K562 (cell line): Measurements from ENCODE around the gene PDHX. TPM values are rescaled to one million over a fixed set of nuclear protein-coding genes. Genes with fewer than 3 reads are reported as not detected.

Source experiments
- ATAC-seq: fragments of 200-7000 bp; cut with Tn5 transposase; 3 replicates; pipeline ENCODE4 v1.9.1; 2020; ENCODE audit warnings: moderate library complexity
- BruUV-seq: library from RNA; stranded (reverse); fragments of 400-500 nt; replicated peaks from 2 replicates; lab custom pipeline; 2021; lab: Mats Ljungman, UMichigan
- CTCF ChIA-PET: fragments of 300-600 bp; formaldehyde crosslinking; extraction: SDS; loops from one replicate; lab custom pipeline; 2021; ENCODE audit warnings: low intra/inter-chr PET ratio; lab: Yijun Ruan, JAX
- POLR2A ChIA-PET: fragments of 300-600, 350-650 bp; sonication (Branson Sonifier 250); formaldehyde crosslinking; extraction: SDS; loops from one replicate; lab custom pipeline; 2021; ENCODE audit warnings: antibody characterized with exemption, inconsistent platforms; lab: Yijun Ruan, JAX
- DNase-seq, 4 experiments: peaks; one replicate each; pipeline versions ENCODE4 v3.0.0 to v3.0.0-alpha.2; 2011 to 2018; ENCODE audit warnings: low spot score in 3 of 4, mixed read lengths in 3 of 4; ENCODE audit errors: extremely low read depth in 1 of 4
- FAIRE-seq: peaks from 2 replicates; lab custom pipeline; 2011; peaks lifted over from hg19 to GRCh38; lab: Jason Lieb, UNC
- H2AFZ ChIP-seq: 2 replicates; pipeline ENCODE4 v1.6.0; 2011; ENCODE audit warnings: low read depth, low read length, control low read depth, inconsistent platforms
- H3K27ac ChIP-seq: fragments of 200-600 bp; 3 replicates; pipeline ENCODE4 v1.8.0; 2011; ENCODE audit warnings: low read depth, mild to moderate bottlenecking, control low read depth, inconsistent platforms, low read length, moderate library complexity, mixed read lengths; ENCODE audit errors: extremely low read depth
- H3K27me3 ChIP-seq, 2 experiments: fragments of 300-600 bp in 1 of 2; 2 replicates in 1 of 2; 3 replicates in 1 of 2; pipeline versions ENCODE4 v1.6.0 to v1.8.0; 2011; ENCODE audit warnings: inconsistent platforms in 2 of 2, low read length in 2 of 2, mild to moderate bottlenecking in 1 of 2, mixed read lengths in 1 of 2, moderate library complexity in 1 of 2; ENCODE audit not compliant: control insufficient read depth in 2 of 2, insufficient read depth in 2 of 2
- H3K36me3 ChIP-seq: fragments of 300-600 bp; 3 replicates; pipeline ENCODE4 v1.8.0; 2011; ENCODE audit warnings: mild to moderate bottlenecking, low read length, inconsistent platforms; ENCODE audit not compliant: control insufficient read depth, insufficient read depth
- H3K4me1 ChIP-seq, 2 experiments: fragments of 200-600 bp in 1 of 2; replicated peaks in 1 of 2; 2 replicates in 1 of 2; 3 replicates in 1 of 2; pipeline versions ENCODE4 v1.5.1 to v1.8.0; 2011; ENCODE audit warnings: inconsistent platforms in 2 of 2, low read length in 2 of 2, mild to moderate bottlenecking in 1 of 2, mixed read lengths in 1 of 2, moderate library complexity in 1 of 2; ENCODE audit not compliant: control insufficient read depth in 2 of 2, insufficient read depth in 2 of 2
- H3K4me2 ChIP-seq: 2 replicates; pipeline ENCODE4 v1.6.1; 2011; ENCODE audit warnings: low read length, control low read depth, inconsistent platforms, mixed read lengths; ENCODE audit not compliant: insufficient read depth
- H3K4me3 ChIP-seq: fragments of 200-600 bp; sonication (generic), shearing (Covaris generic); 2 replicates; pipeline ENCODE4 v1.5.1; 2016; ENCODE audit warnings: control low read depth, inconsistent platforms
- H3K79me2 ChIP-seq: fragments of 200-600 bp; 3 replicates; pipeline ENCODE4 v1.8.0; 2011; ENCODE audit warnings: low read length, inconsistent platforms; ENCODE audit not compliant: control insufficient read depth, insufficient read depth
- H3K9ac ChIP-seq, 2 experiments: 2 replicates each; pipeline versions ENCODE4 v1.6.0 to v1.6.1; 2011; ENCODE audit warnings: low read depth in 2 of 2, low read length in 2 of 2, control low read depth in 1 of 2, inconsistent platforms in 1 of 2, mild to moderate bottlenecking in 1 of 2, mixed read lengths in 1 of 2; ENCODE audit not compliant: insufficient read depth in 1 of 2
- H3K9me1 ChIP-seq: one replicate; pipeline ENCODE4 v1.6.0; 2011; ENCODE audit warnings: inconsistent platforms, mild to moderate bottlenecking, low read length, moderate library complexity; ENCODE audit not compliant: control insufficient read depth, insufficient read depth
- H3K9me3 ChIP-seq: replicated peaks from 2 replicates; pipeline ENCODE4 v1.5.1; 2011; ENCODE audit warnings: low read depth, low read length, inconsistent platforms; ENCODE audit not compliant: control insufficient read depth, insufficient read depth
- H4K20me1 ChIP-seq: replicated peaks from 2 replicates; pipeline ENCODE4 v1.6.1; 2011; ENCODE audit warnings: low read length, inconsistent platforms, mixed read lengths; ENCODE audit not compliant: control insufficient read depth, insufficient read depth
- C11orf30 ChIP-seq: fragments of 450-650 bp; IDR thresholded peaks from 2 replicates; pipeline ENCODE4 v1.6.1; 2016; ENCODE audit warnings: low read depth, mild to moderate bottlenecking
- EHMT2 ChIP-seq: fragments of 450-650 bp; IDR thresholded peaks from 2 replicates; pipeline ENCODE4 v1.6.1; 2018; ENCODE audit warnings: antibody characterized with exemption
- GABPA ChIP-seq: fragments of 200-800 bp; sonication (Bioruptor generic); conservative IDR thresholded peaks from 2 replicates; pipeline ENCODE4 v1.6.1; 2016; ENCODE audit warnings: low read depth, missing genetic modification characterization, missing compliant biosample characterization
- IRF2 ChIP-seq: sonication (generic); formaldehyde crosslinking; IDR thresholded peaks from 2 replicates; pipeline ENCODE4 v1.8.1; 2022; ENCODE audit warnings: mild to moderate bottlenecking, missing genetic modification reagents
- MEIS2 ChIP-seq: fragments of 450-650 bp; IDR thresholded peaks from 2 replicates; pipeline ENCODE4 v1.6.1; 2014; ENCODE audit warnings: mild to moderate bottlenecking; ENCODE audit not compliant: partially characterized antibody
- MTF1 ChIP-seq: fragments of 250-450 bp; sonication (Bioruptor Pico); IDR thresholded peaks from 2 replicates; pipeline ENCODE4 v1.9.0; 2021; ENCODE audit warnings: moderate library complexity, mild to moderate bottlenecking, inconsistent platforms, borderline replicate concordance
- REST ChIP-seq, 2 experiments: fragments of 450-650 bp; formaldehyde crosslinking in 1 of 2; IDR thresholded peaks; 2 replicates each; pipeline versions ENCODE4 v1.4.0 to v1.6.1; 2014 to 2020; ENCODE audit warnings: mild to moderate bottlenecking in 2 of 2, borderline replicate concordance in 1 of 2, low read depth in 1 of 2
- ZBTB1 ChIP-seq: sonication (generic); formaldehyde crosslinking; IDR thresholded peaks from 2 replicates; pipeline ENCODE4 v1.8.1; 2023; ENCODE audit warnings: missing genetic modification reagents, low read depth, mild to moderate bottlenecking, borderline replicate concordance
- ZNF75A ChIP-seq: fragments of 450-650 bp; formaldehyde crosslinking; IDR thresholded peaks from 2 replicates; pipeline ENCODE4 v1.4.0; 2020; ENCODE audit warnings: mild to moderate bottlenecking
- WGBS: fragments of 100-300 bp; shearing (Covaris generic); methylation state at CpG from one replicate; pipeline ENCODE4 v1.1.6; 2016; ENCODE audit warnings: low coverage, mixed read lengths; ENCODE audit not compliant: insufficient coverage; ENCODE audit errors: missing lambda C conversion rate; 5-methylcytosine and 5-hydroxymethylcytosine counted together
- in situ Hi-C: fragments of 300-500 bp; cut with MboI; formaldehyde crosslinking; loops from 4 replicates; pipeline ENCODE4 v1.15.0; 2018; ENCODE audit warnings: inconsistent platforms, mixed read lengths
- intact Hi-C: fragments of 100-400 bp; cut with micrococcal nuclease; formaldehyde crosslinking; loops from 2 replicates; pipeline ENCODE4 v1.14.2; 2022
- polyA plus RNA-seq, 8 experiments: library from polyadenylated mRNA; depleted of rRNA in 4 of 8; stranded (reverse) in 5 of 8; unstranded in 3 of 8; fragments of >200 nt; fragmentation: Nextera tagmentation in 2 of 8; fragmentation: Illumina TruSeq in 1 of 8; extraction: Ambion mirVana in 2 of 8; extraction: Trizol in 1 of 8; gene quantifications; 2 replicates each; pipeline versions ENCODE4 v1.2.1 to v1.2.3, GENCODE V29; 2011 to 2014; ENCODE audit warnings: inconsistent platforms in 1 of 8, missing spikeins in 1 of 8
- total RNA-seq, 7 experiments: library from RNA; depleted of rRNA in 6 of 7; stranded (reverse); fragments of >200 nt in 6 of 7; fragmentation: Illumina TruSeq in 2 of 7; extraction: Trizol in 2 of 7; gene quantifications; 2 replicates each; pipeline versions ENCODE4 v1.2.1 to v1.2.3, GENCODE V29; 2011 to 2021; ENCODE audit warnings: low replicate concordance in 1 of 7
- TF ChIP-seq, protein P1 (sequence below), 2 experiments: IDR thresholded peaks in 1 of 2; conservative IDR thresholded peaks in 1 of 2; 2 replicates each; pipeline ENCODE4 v1.6.1; 2016; ENCODE audit warnings: low read depth in 2 of 2, mild to moderate bottlenecking in 1 of 2, missing compliant biosample characterization in 1 of 2, missing genetic modification characterization in 1 of 2, moderate library complexity in 1 of 2

PDHX gene
- total and polyA plus RNA-seq, 9 of the 15 experiments (the other 6 are each of a cell fraction or from before 2014, with no cell fraction given), result 20.8 to 43.5 (median 31.2) TPM

DNA sequence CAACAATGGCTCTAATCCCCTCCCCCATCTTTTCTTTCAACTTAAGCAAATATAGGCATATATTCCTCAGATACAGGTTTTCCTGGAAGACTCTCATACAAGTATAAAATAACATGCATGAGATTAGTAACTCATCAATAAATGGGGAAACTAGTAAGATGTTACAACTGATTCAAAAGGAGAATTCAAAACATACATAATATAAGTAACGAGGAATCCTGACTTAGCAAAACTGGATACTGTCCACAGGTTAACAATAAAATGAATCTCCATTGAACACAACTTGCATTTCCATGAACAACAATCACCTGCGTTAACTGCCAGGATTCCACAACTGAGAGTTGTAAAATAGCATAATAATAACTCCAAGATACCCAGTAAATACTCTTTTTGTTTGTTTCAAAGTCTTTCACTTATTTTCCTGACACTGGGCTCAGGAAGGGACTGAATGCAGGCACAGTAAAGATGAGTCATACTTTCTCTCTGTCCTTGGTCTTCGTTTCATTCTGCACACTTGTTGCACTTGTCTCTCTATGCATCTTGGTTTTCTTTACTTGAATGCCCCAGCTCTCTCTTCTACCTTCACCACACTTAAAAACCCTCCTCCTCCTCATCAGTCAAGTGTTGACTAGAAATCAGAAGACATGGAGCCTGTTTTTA, 8.4 kb upstream of the PDHX start:
- peaks cover 17% of the 10 kb centered on the region; the same call in 2 of the 3 replicates for H3K36me3 ChIP-seq
- no peaks in the 10 kb centered on the region for H3K9me3 ChIP-seq
- H3K4me2 ChIP-seq, result no peak overlapping the region
- intact Hi-C loops (no loop called here), in situ Hi-C loops (no loop called here)
- peak; percentile 52; the same call in 2 of the 3 replicates for ATAC-seq
- POLR2A ChIA-PET, result interaction anchor here (1.5 to 1.6 kb wide), 2 partner anchors 8 to 9 kb away, joined by 3 to 5 read pairs; partner anchors contain the start of genes APIP and PDHX
- peaks cover 68% of the 10 kb centered on the region for H3K79me2 ChIP-seq
- whole genome bisulfite sequencing, result 63% methylated on average over 3 of the region's 3 CpGs
- no peak overlapping the region for H3K27ac ChIP-seq
- peak in 1 of 4 experiments; percentile 18 for DNase-seq
- CTCF ChIA-PET, result no interaction called here
- peaks cover 8% of the 10 kb centered on the region for H4K20me1 ChIP-seq
- FAIRE-seq, result no peak
- no peaks in the 10 kb centered on the region for H3K27me3 ChIP-seq
- H2AFZ ChIP-seq, result no peak overlapping the region
- H3K9ac ChIP-seq, result no peak overlapping the region
- peaks cover 5 to 13% of the 10 kb centered on the region in 2 experiments; a peak in 4 of 5 replicates for H3K4me1 ChIP-seq
- BruUV-seq, result no TSS peak
- no peak overlapping the region for H3K4me3 ChIP-seq
- no peaks in the 10 kb centered on the region for H3K9me1 ChIP-seq
- TF ChIP-seq MEIS2, result no peak
- TF ChIP-seq C11orf30, result peak; percentile 44; the same call in 1 of the 2 replicates
- TF ChIP-seq ZNF75A (CRISPR knock-in tag), result no peak
- TF ChIP-seq IRF2 (CRISPR knock-in tag), result no peak
- TF ChIP-seq, protein P1, sequence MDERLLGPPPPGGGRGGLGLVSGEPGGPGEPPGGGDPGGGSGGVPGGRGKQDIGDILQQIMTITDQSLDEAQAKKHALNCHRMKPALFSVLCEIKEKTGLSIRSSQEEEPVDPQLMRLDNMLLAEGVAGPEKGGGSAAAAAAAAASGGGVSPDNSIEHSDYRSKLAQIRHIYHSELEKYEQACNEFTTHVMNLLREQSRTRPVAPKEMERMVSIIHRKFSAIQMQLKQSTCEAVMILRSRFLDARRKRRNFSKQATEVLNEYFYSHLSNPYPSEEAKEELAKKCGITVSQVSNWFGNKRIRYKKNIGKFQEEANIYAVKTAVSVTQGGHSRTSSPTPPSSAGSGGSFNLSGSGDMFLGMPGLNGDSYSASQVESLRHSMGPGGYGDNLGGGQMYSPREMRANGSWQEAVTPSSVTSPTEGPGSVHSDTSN (CRISPR knock-in tag; IDR thresholded peaks at IDR 0.05; ENCODE audit: low read depth), result no peak
- TF ChIP-seq, protein P1 (tag; conservative IDR thresholded peaks at IDR 0.05; ENCODE audit: low read depth), result no peak
- TF ChIP-seq GABPA (tag), result no peak
- TF ChIP-seq MTF1 (CRISPR knock-in tag), result no peak
- 0 out of 2 replicates have a peak, but pooled peaks have one; percentile 42 for TF ChIP-seq EHMT2
- no peak for TF ChIP-seq ZBTB1 (CRISPR knock-in tag)
- peak; percentile 17; the same call in 1 of the 2 replicates for TF ChIP-seq REST (IDR thresholded peaks at IDR 0.05; ENCODE audit: borderline replicate concordance)
- TF ChIP-seq REST (CRISPR knock-in tag; IDR thresholded peaks at IDR 0.05; ENCODE audit: low read depth), result no peak
